PFSK-1 (cell line): ENCODE results near the gene SMG6.

Experiments used
- FOXP2 ChIP-seq: optimal IDR thresholded peaks from 2 replicates; pipeline ENCODE3; 2011; ENCODE audit warnings: borderline replicate concordance, control low read depth, inconsistent platforms; ENCODE audit not compliant: insufficient read depth; ENCODE audit errors: extremely low read length, extremely low read depth
- POLR2AphosphoS5 ChIP-seq: IDR thresholded peaks from 2 replicates; pipeline ENCODE4 v1.6.1; 2012; ENCODE audit warnings: low read depth, mild to moderate bottlenecking, control low read depth, low read length, moderate library complexity
- SIN3A ChIP-seq: IDR thresholded peaks from 2 replicates; pipeline ENCODE4 v1.6.1; 2012; ENCODE audit warnings: mild to moderate bottlenecking, low read length, moderate library complexity, borderline replicate concordance; ENCODE audit not compliant: insufficient read depth
- TAF1 ChIP-seq: IDR thresholded peaks from 2 replicates; pipeline ENCODE4 v1.6.1; 2012; ENCODE audit warnings: low read length, control low read depth, borderline replicate concordance; ENCODE audit not compliant: insufficient read depth
- TF ChIP-seq, protein P1 (sequence below), 2 experiments: IDR thresholded peaks; 2 replicates each; pipeline versions ENCODE4 v1.6.1 to v1.8.0; 2011 to 2012; ENCODE audit warnings: low read depth in 2 of 2, low read length in 2 of 2, control low read depth in 1 of 2, inconsistent platforms in 1 of 2, mild to moderate bottlenecking in 1 of 2, moderate library complexity in 1 of 2; ENCODE audit not compliant: insufficient read depth in 1 of 2

Gene SMG6

DNA sequence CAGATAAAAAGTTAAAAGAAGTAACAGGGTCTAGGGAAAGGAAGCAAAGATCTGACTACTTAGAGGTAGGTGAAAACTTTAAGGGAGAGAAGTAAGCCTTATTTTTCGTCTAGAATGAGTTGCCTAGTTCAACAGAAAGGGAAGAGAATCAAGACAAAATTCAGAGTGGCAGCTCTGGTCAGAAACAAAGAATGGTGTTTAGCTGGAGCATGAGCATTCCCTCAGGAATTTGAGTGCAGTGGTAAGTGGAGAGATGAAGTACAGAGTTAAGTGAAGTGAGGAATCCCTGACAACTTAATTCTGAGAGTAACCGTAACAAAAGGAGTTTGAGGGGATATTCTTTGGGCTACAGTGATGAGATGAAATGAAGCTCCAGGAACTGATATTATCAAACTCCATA is 11.5 kb downstream of the SMG6 start:
- TF ChIP-seq FOXP2: no peak
- TF ChIP-seq, protein P1, sequence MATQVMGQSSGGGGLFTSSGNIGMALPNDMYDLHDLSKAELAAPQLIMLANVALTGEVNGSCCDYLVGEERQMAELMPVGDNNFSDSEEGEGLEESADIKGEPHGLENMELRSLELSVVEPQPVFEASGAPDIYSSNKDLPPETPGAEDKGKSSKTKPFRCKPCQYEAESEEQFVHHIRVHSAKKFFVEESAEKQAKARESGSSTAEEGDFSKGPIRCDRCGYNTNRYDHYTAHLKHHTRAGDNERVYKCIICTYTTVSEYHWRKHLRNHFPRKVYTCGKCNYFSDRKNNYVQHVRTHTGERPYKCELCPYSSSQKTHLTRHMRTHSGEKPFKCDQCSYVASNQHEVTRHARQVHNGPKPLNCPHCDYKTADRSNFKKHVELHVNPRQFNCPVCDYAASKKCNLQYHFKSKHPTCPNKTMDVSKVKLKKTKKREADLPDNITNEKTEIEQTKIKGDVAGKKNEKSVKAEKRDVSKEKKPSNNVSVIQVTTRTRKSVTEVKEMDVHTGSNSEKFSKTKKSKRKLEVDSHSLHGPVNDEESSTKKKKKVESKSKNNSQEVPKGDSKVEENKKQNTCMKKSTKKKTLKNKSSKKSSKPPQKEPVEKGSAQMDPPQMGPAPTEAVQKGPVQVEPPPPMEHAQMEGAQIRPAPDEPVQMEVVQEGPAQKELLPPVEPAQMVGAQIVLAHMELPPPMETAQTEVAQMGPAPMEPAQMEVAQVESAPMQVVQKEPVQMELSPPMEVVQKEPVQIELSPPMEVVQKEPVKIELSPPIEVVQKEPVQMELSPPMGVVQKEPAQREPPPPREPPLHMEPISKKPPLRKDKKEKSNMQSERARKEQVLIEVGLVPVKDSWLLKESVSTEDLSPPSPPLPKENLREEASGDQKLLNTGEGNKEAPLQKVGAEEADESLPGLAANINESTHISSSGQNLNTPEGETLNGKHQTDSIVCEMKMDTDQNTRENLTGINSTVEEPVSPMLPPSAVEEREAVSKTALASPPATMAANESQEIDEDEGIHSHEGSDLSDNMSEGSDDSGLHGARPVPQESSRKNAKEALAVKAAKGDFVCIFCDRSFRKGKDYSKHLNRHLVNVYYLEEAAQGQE (IDR thresholded peaks at IDR 0.05; ENCODE audit: insufficient read depth in 1 of 2, low read depth in 2 of 2, low read length in 2 of 2): no peak
- TF ChIP-seq SIN3A: no peak
- no peak for TF ChIP-seq POLR2AphosphoS5
- TF ChIP-seq TAF1: no peak

DNA sequence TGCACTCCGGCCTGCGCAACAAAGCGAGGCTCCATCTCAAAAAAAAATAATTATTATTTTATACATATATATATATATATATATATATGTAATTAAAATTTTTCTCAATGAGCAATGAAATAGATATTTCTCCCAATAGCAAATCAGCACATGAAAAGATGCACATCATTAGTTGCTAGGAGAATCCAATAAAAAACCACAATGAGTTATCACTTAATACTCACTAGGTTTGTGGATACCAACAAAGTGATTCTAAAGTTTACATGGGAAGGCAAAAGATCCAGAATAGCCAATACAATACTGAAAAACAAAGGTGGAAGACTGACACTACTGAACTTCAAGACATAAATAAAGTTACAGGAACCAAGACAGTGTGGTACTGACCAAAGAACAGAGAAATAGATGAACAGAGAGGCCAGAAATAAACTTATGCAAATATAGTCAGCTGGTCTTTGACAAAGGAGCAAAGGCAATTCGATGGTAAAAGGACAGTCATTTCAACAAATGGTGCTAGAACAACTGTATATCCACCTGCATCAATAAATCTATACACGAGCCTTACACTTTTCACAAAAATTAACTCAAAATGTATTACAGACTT is 13.6 kb downstream of the SMG6 start:
- TF ChIP-seq, protein P1 (IDR thresholded peaks at IDR 0.05; ENCODE audit: insufficient read depth in 1 of 2, low read depth in 2 of 2, low read length in 2 of 2): no peak
- TF ChIP-seq POLR2AphosphoS5 (no peak), SIN3A (no peak), FOXP2 (no peak), TAF1 (no peak)

DNA sequence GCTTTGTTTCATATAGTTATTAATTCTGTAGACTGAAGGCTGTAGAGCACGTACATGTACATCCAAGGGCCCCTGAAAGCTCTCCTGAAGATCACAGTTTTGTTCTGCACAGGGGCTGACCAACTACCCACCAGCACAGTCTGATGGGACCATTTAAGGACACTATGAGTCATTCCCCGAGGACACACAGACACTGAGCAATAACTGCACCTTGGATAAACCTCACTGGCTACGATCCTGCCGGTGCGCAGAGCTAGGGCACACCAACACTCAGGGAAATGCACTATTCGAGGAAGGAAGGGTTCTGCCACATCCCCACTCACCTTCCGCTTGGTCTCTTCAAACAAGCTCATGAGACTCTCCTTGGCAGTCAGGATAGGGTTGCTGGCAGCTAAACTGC is 20.3 kb downstream of the SMG6 start:
- TF ChIP-seq SIN3A (no peak), TAF1 (no peak), FOXP2 (no peak), POLR2AphosphoS5 (no peak)
- TF ChIP-seq, protein P1 (IDR thresholded peaks at IDR 0.05; ENCODE audit: insufficient read depth in 1 of 2, low read depth in 2 of 2, low read length in 2 of 2): no peak

DNA sequence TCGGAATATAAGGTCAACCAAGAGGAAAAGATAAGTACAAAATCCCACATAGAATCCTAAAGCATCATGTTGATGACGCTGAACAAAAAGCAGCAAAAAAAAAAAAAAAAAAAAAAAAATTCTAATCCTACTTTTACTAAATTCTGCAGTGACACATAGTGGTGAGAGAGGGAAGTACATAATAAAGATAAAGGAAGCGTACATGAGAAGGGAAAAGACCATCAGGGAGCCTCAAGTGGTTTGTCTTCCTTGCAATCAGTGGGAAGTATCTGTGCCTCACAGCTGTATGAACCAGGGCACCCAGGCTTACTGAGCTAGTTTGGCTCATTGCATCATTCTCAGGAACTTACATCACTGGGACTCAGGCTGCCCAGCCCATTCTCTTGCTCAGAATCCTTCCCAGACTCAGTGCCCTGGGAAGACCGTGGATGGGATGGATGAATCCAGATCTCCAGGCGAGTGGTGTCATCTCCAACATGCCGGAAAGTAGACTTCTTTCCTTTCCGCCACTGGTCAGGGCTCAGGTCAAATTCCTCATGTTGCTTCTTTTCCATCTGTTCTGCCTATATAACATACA is 21.2 kb downstream of the SMG6 start:
- no peak for TF ChIP-seq POLR2AphosphoS5
- TF ChIP-seq SIN3A: no peak
- no peak for TF ChIP-seq TAF1
- no peak for TF ChIP-seq FOXP2
- TF ChIP-seq, protein P1 (IDR thresholded peaks at IDR 0.05; ENCODE audit: insufficient read depth in 1 of 2, low read depth in 2 of 2, low read length in 2 of 2): no peak
